ENCODE data around the gene ARV1.

Gene ARV1

DNA sequence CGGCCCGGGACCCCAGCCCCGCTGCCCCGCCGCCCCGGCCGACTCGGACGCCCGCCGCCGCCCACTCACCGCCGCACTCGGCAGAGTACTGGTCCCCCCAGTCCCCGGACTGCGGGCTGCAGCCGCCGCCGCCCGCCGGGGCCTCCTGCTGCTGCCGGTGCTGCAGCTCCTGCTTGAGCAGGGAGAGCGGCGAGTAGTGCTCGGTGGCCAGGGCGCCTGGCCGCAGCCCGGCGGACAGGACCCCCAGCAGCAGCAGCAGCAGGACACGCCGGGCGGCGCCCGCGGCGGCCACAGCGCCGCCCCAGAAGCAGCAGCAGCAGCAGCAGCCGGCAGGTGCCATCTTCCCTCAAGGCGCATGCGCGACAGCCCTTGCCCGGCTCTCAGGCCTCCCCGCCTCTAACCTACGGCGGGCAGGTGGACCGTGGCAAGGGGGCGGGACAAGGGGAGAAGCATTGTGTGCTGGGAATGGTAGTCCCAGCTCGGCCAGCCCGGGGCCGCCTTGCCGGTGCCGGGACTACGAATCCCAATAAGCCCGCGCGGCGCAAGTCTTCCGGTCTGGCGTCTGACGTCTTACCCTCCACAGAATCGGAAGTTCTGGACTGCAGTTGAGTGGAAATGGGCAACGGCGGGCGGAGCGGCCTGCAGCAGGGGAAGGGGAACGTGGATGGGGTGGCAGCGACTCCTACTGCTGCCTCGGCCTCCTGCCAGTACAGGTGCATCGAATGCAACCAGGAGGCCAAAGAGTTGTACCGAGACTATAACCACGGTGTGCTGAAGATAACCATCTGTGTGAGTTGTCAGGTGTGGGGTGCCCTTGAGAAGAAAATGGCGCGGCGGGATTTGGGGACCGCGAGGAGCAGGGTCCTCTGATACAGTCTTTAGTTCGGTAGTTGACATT lies at the start of gene ARV1, which contains the start of gene TTC13:
TSS of gene ARV1 (plus strand) at position 604 of the 898 bp plus-strand sequence. CDS start at position 616, 12 bp downstream.
TSS of gene TTC13 (minus strand) at position 371 of the 898 bp plus-strand sequence. CDS start at position 340, 31 bp downstream.
- peak; percentile 94 for FAIRE-seq
- DNase-seq (ENCODE audit: insufficient read length, low spot score): peak; percentile 94

DNA sequence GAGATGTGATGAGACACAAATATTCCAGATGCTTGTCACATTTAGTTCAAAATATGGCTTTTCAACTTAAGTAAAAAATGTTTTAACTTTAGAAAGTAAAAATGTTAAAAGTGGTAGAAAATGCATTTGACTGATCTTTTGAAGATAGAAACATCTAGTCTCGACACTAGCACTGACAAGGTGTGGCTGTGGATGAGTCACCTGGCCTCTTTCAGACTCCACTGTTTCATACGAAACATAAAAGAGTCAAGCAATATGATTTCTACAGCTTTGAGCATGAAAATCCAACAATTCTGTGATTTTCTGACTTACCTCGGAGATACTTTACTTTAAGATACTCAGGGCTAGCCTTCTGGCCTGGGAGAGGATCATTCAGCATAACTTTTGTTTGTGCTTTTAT lies 47.9 kb upstream of the ARV1 start:
- no peak for FAIRE-seq
- DNase-seq (ENCODE audit: insufficient read length, low spot score): no peak

DNA sequence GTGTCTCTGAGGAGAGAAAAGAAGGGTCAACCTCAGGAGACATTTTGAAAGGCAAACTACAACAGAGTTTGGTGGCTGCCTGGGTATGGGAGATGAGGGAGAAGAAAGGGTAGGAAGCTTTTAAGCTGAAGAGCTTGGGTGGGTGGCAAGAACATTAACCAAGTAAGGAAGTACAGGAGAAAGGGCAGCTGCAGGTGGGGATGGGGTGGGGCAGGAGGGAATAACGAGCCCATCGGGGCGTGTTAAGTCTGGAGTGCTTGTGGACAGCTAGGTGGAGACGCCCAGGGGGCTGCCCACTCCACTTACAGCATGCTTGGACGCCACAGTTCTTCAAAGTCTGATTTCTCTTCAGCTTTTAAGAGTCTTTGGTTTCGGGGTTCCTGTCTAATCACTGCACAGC lies 43.0 kb upstream of the ARV1 start:
- DNase-seq (ENCODE audit: insufficient read length, low spot score): no peak
- FAIRE-seq: no peak

DNA sequence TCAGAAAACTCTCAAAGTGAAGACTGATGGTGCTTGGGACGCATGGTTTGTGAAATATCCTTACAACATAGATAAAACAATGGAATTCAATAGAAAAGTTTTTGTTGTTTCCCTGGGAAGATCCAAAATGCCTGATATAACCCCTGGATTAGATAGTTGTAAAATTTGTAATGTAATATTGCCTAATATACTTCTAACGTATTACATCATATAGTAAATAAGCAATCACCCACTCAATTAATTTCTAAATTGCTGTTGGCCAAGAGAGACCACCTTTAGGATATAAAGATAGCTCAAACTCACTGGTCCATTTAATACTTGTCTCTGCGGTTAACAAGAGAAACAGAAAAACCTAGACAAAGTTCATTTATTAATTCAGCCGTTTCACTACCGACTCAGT lies 42.4 kb upstream of the ARV1 start:
- DNase-seq (ENCODE audit: insufficient read length, low spot score) (no peak), FAIRE-seq (no peak)

DNA sequence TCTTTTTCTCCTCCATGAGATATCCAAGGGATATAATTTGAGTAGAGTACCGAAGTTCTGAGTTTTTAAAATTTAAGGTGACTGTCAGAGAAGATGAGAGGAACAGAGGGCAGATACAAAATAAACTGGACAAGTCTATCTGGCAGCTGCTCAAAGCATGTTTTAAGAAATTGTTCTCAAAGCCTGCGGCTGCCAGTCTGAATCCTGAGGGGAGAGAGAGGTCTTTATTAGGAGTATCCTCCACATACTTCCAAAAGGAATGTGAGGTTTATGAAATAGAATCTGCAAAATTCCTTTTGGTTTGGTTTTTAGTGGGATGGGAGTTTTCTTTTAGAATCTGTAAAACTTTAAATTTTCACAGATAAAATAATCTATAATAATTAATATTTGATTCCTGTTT lies 41.5 kb upstream of the ARV1 start:
- FAIRE-seq: no peak
- DNase-seq (ENCODE audit: insufficient read length, low spot score): no peak

DNA sequence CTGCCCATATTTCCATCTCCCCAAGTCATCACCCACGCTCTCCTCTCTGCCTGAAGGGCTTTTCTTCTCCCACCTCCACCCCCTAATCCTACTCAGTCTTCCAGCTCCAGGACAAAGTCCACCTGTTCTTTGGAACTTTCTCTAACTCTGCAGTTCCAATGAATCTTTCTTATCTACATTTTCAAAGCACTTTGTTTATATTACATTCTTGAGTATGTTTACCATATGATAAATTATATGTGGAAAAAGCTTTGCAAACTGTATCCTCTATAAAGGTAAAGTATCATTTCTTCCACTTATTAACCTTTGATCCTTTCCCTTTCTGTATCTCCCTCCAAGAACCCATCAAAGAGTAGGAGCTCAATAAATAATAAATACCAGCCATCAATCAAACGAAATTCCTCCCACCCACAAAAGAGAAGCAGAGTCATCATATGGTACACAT lies 39.9 kb upstream of the ARV1 start:
- DNase-seq (ENCODE audit: insufficient read length, low spot score) (no peak), FAIRE-seq (no peak)

DNA sequence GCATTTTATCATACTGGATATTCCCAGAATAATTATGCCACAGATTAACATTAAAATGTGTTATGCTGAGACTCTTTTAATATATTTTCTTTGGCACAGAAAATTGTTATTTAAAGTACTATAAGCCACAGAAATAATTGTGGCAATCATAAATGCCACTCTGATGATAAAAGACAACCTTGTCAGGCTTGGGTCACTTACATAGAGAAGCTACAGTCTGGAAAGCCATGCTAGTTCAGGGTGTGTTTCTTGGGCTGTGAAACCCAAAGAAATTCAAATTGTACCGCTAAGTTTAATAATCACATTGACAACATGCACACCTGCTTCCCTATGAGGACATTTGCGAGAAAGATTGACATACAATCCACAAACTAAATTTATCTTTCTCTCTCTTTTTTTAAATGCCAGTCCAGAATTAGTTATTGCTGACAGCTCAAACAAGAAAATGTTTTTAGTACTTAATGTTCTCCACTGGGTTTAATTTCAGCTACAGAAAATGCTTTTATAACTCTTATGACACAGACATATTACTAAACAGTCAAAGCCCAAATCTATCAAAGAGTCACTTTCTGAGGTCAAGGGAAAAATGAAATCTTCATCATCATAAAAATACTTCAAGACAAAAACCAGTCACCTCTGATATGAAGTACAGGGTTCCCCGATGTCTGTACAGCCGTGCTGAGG lies 38.9 kb upstream of the ARV1 start:
- FAIRE-seq (no peak), DNase-seq (ENCODE audit: insufficient read length, low spot score) (no peak)

DNA sequence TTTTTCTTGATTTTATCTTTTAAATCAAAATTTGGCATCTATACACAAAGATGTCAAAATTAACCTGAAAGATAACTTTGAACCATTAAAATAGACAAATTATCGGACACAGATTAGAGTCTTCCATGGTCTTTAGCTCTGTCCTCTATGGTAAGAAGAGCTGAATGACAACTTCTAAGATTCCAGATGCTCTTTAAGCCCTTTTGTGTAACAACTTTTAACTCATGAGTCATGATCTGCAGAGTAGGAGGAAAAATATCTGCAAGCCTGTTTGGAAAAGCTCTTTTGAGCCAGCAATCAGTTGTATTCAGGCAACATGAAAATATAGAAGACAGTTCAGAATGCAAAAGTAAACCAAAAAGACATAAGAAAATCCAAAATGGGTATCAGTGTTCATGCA lies 38.0 kb upstream of the ARV1 start:
- no peak for FAIRE-seq
- DNase-seq (ENCODE audit: insufficient read length, low spot score): no peak

DNA sequence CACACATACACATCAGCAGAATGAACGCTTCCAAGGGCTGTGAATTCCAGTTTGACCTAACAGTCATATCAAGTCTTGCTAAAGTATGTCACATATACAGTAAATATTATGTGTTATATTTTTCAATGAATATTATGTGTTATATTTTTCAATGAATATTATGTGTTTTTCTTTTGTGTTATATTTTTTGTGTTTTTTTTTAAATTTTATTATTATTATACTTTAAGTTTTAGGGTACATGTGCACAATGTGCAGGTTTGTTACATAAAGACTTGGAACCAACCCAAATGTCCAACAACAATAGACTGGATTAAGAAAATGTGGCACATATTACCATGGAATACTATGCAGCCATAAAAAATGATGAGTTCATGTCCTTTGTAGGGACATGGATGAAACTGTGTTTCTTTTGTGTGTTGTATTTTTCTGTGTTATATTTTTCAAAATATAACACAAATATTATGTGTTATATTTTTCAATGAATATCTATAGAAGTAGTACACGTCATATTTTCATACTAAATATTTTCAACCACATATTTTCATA lies 35.8 kb upstream of the ARV1 start:
- FAIRE-seq: no peak
- no peak for DNase-seq (ENCODE audit: insufficient read length, low spot score)

DNA sequence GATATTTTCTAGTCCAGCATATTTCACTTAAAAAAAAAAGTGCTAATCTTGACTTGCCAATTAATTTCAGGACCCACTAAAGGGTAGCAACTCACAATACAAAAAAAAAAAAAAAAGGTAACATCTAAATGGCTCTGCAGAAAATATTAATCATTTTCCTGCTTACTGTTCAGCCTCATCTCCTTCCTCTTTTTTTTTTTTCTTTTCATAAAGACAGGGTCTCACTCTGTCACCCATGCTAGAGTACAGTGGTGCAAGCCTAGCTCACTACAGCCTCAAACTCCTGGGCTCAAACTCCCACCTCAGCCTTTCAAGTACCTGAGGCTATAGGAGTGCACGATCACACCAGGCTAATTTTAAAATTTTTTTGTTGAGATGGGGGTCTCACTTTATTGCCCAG lies 30.6 kb upstream of the ARV1 start:
- FAIRE-seq: no peak

DNA sequence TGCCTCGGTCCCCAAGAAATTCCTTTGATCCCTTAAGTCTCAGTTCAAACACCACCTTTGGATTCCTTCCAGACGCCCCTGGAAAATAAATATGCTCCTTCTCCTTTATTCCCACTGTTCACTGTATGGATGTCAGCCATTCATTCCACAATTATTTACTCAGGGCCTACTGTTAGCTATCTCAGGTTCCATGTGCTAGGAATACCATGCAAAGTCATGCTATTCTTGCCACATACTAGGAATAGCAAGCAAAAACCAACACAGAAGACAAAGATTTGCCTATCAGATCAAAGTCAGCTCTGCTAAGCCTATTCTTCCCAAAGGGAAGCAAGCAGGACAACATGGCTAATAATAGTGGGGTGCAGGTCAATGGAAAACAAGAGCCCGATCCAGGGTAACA lies 30.0 kb upstream of the ARV1 start:
- FAIRE-seq (no peak), DNase-seq (ENCODE audit: insufficient read length, low spot score) (no peak)

More for the DNA sequence above, 30.6 kb upstream of the ARV1 start:
- DNase-seq (ENCODE audit: insufficient read length, low spot score): no peak

DNA sequence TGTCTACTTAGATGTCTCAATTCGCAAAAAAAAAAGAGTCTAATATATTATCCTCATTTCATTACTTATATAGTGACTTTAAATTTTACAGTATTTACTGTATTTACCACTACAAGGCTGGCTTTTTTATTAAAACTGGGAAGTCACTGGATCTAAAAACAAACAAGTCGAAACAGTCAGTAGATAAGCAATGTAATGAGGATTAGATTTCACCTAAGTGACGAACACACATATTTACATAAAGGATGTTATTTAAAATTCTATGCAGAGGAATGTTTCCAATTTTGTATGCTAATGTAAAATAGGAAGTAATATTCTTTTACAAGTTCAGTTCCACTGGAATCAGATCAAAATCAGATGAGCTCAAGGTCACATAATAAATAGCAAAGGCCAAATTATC lies 28.5 kb upstream of the ARV1 start:
- DNase-seq (ENCODE audit: insufficient read length, low spot score) (no peak), FAIRE-seq (no peak)

DNA sequence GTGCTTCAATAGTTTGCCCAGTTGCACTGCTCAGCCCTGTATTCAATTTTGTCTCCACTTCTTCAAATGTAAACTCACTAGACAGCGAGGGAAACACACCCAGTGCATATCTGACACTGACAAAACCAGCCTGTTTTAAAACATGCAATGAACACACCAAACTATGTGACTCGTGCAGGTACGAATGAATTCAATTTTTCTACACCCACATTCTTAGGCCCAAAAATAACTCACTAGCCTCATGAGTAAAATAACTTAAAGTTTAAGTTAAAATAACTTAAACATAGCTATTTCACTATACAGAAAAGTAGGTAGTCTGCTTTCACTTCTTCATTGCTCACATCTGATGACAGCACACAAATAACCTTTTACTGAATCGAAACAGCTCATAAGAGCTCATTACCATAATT lies 21.3 kb upstream of the ARV1 start:
- DNase-seq (ENCODE audit: insufficient read length, low spot score): no peak

DNA sequence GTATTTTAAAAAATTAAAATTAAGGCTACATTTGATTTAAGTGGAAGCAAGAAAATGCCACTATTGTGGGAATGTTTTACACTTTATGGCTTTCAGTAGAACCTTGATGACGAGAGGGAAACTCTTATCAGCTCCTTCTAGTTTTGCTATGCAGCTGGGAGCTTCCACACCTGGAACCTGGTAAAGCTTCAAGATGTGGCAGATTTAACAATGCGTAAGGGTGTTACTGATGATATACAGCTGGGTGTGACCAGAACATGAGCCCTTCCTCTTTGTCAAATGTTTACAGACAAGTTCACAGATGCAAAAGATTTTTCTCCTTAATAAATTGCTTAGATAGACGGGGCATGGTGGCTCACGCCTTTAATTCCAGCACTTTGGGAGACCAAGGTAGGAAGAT lies 20.5 kb upstream of the ARV1 start:
- no peak for FAIRE-seq

More for the DNA sequence above, 21.3 kb upstream of the ARV1 start:
- FAIRE-seq: no peak

DNA sequence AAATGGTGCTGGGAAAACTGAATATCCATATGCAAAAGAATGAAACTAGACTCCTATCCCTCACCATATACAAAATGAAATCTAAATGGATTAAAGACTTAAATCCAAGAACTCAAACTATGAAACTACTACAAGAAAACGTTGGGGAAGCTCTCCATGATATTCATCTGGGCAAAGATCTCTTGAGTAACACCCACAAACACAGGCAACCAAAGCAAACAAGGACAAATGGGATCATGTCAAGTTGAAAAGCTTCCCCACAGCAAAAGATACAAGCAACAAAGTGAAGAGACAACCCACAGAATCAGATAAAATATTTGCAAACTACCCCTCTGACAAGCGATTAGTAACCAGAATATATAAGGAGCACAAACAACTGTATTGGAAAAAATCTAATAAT lies 14.0 kb upstream of the ARV1 start:
- DNase-seq (ENCODE audit: insufficient read length, low spot score): no peak
- no peak for FAIRE-seq

More for the DNA sequence above, 20.5 kb upstream of the ARV1 start:
- no peak for DNase-seq (ENCODE audit: insufficient read length, low spot score)

DNA sequence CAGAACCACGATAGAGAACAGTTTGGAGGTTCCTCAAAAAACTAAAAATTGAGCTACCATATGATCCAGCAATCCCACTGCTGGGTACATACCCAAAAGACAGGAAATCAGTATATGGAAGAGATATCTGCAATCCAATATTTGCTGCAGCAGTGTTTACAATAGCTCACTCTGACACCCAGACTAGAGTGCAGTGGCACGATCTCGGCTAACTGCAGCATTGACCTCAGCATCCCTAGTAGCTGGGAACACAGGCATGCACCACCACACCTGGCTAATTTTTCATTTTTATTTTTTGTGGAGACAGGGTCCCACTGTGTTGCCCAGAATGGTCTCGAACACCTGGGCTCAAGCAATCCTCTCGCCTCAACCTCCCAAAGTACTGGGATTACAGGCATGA lies 13.4 kb upstream of the ARV1 start:
- FAIRE-seq (no peak), DNase-seq (ENCODE audit: insufficient read length, low spot score) (no peak)

DNA sequence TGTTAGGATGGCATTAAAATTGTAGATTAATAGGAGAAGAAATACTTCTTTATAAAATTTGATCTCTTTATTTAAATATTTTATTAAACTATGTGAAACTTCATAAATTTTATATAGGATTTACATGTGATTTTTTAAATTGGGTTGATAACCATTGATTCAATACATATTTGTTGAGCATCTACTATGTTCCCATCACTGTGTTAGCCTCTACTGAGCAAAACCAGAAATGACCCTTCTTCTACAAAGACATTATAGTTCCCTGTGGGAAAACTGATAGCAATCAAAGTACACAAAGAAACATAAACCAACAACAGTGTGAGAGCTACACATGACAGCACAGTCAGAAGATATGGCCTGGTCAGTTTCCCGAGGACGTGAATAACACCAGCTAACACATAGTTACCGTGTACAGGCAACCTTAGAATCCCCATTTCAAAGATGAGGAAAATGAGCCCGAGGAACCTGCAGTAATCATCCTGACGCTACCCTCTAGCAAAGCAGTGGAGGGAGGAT lies 12.5 kb upstream of the ARV1 start:
- DNase-seq (ENCODE audit: insufficient read length, low spot score) (no peak), FAIRE-seq (no peak)

DNA sequence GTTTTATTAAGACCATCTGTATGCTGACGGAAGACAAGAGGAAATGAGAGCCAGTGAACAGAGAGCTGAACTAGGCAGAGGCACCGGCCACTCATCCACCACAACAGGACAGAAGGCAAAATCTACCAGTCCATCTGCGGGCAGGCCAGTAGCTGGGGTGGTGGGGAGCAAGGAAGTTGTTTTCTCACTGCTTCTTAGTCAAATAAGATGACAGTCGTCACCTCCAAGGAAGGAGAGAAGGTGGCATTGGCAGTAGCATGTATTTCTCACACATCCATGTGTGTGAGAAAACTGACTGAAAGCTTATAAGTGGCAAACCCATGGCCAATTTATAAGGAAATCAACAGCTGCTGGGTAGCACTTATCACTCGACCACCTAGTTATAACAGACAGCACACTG lies 8.5 kb upstream of the ARV1 start:
- DNase-seq (ENCODE audit: insufficient read length, low spot score) (no peak), FAIRE-seq (no peak)

DNA sequence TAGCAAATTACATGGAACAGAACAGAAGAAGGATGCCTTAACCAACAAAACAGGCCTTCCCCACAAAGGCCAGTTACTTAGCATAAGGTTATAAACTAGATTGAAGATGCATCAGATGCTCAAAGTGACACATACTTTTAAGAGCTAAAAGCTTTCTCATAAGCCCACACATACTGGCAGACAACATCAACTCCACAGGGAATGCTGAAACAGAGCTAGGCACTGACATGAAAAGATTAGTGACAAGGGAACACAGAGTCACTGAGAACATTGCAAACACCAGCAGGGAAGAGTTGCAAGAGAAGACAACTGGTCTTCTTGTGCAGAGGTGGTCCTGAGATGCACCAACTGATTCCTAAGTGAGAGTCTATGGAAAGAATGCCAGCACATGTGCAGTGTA lies 7.1 kb upstream of the ARV1 start:
- FAIRE-seq (no peak), DNase-seq (ENCODE audit: insufficient read length, low spot score) (no peak)

DNA sequence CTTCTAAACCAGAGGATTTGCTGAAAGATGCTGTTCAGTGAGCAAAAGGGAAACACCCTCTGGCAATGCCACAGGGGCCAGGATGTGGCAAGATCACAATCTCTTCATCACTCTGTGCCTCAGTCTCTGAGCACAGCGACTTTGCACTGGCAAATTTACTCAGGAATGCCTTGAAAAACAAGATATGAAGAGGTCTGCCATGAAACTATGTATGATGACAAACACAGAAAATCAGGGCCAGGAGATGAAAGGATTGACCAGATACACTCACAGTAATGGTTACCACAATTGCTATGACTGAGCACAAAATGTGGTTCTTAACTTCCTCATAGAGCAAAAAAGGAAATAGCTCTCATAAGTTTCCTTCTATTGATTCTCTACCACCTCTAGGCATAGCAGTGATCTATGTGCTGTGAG lies 6.0 kb upstream of the ARV1 start:
- peak; percentile 59 for FAIRE-seq
- DNase-seq (ENCODE audit: insufficient read length, low spot score): no peak

DNA sequence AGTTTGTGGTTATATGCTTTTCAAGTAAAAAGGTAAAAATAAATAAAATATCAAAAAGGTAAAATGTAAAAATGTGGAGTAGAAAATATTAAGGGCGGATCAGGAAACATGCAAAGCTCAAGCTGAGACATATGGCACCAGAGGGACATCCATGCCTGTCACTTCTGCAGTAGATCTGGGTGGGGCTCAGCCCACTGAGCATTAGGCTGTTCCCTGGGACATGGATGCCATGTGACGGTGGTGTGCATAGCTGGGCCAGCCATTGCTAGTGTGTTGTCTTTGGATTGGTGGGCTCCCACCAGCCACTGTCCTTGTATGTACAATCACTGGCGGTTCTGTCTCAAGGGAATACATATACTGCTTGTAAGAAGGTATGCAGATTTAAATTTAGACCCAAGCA lies 3.3 kb upstream of the ARV1 start:
- DNase-seq (ENCODE audit: insufficient read length, low spot score) (no peak), FAIRE-seq (no peak)
